GM18907 (cell line): Measurements from ENCODE around the gene APC.
"Not testable (repeated sequence)": the region's sequence is repeated elsewhere in the genome, so short reads cannot be mapped to it uniquely, and the experiment has no call there.

Experiments used
- ATAC-seq: cut with Tn5 transposase; IDR thresholded peaks from one replicate; pipeline ENCODE4 v1.9.1; 2021; ENCODE audit warnings: mild to moderate bottlenecking, moderate library complexity; ENCODE audit not compliant: unreplicated experiment

Gene APC

DNA sequence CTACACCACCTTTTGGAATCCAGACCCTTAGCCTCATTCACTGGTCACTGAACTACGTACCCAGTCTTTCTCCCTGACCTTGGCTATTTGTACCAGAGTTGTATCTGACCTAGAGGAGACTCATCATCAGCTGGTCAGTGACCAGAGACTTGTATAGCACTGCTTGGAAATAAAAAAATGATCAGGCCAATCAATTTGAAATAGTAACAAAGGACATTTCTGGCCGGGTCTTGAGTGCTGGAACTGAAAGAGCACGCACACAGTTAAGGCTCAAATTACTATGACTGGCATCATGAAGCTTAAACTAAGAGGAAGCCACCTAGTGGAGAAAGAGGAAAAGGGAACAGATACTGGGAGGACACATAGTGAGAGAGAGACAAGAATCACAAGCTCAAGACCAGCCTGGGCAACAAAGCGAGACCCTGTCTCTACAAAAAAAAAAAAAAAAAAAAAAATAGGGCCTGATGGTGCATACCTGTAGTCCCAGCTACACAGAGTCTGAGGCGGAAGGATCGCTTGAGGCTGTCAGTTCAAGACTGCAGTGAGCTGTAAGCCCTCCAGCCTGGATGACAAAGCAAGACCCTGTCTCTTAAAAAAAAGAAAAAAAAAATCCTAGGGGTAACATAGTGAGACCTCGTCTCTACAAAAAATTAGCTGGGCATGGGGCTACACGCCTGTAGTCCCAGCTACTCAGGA, 110.6 kb downstream of the APC start:
- peak; percentile 98 for ATAC-seq

DNA sequence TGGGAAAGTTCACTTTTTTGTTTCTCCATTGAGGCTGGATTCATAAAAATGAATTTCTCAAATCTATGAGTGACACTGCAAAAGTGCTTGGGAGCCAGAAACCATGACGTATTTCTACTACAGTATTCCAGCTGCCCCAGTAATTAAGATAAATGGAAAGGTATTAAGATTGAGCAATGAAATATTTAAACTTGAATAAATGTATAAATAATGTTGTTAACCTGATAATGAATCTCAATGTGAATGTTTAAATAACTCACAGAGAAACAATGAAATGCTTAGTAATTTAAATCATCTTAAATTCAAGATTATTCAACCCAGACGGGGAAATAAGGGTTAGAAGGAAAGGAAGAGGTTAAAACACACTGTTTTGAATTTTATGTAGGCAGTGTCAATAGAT, 112.2 kb downstream of the APC start:
- no peak for ATAC-seq

DNA sequence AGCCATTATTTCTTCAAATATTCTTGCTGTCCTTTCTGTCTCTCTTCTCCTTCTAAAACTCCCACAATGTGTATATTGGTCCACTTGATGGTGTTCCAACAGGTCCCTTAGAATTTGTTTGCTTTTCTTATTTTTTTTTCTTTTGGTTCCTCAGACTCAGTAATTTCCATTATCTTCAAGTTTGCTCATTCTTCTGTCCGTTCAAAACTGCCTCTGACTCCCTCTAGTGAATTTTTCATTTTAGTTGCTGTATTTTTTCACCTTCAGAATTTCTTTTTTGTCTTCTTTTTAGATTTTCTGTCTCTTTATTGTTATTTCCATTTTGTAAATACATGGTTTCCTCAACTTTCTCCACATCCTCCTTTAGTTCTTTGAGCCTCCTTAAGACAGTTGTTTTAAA, 117.0 kb downstream of the APC start:
- ATAC-seq, result no peak

DNA sequence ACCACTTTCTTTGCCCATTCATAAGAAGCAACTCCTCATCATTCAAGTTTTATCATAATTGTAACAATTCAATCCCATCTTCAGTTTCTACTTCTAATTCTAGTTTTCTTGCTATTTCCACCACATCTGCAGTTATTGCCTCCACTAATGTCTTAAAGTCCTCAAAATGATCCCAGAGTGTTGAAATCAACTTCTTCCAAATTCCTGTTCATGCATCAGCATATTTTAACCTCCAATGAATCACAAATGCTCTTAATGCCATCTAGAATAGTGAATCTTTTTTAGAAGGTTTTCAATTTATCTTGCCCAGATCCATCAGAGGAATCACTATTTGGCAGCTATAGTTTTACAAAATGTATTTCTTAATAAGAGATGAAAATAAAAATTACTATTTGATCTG, 120.2 kb downstream of the APC start:
- ATAC-seq, result no peak

DNA sequence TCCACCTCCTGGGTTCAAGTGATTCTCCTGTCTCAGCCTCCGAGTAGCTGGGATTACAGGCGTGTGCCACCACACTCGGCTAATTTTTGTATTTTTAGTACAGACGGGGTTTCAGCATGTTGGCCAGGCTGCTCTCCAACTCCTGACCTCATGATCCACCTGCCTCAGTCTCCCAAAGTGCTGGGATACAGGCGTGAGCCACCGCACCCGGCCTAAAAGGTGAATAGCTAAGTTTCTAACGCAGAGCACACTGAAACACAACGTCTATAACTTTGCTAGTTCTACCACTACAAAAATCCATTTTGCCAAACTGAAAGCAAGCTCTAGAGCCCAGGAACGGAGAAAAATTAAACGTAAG, 122.9 kb downstream of the APC start:
- not testable (repeated sequence) for ATAC-seq

DNA sequence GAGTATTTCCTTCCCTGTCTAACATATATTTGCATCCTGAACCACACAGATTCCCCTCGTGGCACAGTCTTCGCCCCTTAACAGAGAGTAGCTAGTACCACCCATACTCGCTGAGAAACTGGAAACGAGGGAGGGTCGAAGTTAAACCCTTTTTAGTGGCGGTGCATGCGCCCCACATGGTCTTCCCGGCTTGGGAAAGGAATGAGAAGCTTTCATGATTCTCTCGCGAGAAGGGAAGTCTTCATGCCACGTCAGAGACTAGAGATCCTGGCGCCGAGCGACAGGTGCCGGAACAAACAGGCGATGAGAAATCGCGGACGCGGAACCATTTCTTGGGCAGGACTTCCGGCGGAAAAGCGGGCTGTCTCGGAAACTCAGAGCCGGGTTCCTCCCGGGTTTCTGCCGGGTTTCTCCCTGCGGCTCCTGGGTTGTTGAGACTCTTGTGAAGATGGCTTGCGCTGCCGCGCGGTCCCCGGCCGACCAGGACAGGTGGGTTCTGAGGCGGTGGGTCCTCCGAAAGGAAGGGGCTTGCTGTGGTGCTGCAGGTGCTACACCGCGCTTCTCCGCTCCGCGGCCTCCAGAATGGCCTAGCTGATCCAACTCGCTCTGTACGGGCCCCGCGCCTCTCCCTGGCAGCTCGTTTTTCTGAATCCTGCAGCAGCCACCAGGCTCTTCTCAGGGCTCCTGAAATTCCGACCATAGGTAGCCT, 123.4 kb downstream of the APC start, which contains the start of gene SRP19:
SRP19 (plus strand) TSS at position 359 of the 709 bp plus-strand sequence; CDS start at position 449, 90 bp downstream.
- peak; percentile 98 for ATAC-seq

DNA sequence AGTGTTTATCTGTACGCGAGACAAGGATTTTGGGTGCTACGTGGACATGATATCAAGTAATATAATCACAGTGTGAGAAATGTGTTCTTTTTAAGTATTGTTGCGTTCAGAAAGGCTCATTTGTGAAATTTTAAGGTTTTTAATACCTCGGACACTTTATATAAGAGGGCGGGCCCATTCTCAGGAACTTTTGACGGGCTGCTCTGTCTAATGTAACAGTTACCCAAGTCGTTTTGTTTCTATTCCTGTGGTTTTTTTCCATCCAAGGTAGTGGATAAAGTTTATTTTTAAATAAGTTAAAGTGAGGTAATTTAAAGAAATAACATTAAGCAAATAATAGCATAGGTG, 123.9 kb downstream of the APC start:
- ATAC-seq, result no peak

DNA sequence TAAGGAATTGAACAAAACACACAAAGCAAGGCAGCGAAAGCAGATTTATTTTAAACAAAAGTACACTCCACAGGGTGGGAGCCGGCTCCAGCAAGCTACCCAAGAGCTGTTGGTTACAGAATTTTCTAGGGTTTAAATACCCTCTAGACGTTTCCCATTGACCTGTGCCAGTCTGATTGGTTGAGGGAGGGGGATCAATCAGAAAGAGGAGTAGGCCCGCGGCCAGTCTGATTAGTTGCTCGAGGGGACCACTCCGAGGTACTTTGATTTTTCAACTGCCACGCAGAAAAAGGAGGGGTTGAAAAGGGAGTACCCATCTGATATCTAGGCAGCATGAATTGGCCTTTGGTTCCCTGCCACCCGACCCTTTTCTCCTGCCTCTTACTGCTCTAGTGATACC, 124.4 kb downstream of the APC start:
- no peak for ATAC-seq

DNA sequence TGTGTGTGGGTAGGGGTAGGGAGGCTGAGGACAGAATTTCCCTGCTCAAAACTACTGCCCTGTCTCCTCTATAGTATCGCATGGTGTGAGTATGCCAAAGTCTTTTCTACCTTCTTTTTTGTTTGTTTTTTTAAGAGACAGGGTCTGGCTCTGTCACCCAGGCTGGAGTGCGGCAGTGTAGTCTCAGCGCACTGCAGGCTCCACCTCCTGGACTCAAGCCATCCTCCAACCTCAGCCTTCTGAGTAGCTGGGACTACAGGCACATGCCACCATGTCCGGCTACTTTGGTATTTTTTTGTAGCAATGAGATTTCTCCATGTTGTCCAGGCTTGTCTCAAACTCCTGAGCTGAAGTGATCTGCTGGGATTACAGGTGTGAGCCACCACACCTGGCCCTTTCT, 125.9 kb downstream of the APC start:
- ATAC-seq, result no peak

DNA sequence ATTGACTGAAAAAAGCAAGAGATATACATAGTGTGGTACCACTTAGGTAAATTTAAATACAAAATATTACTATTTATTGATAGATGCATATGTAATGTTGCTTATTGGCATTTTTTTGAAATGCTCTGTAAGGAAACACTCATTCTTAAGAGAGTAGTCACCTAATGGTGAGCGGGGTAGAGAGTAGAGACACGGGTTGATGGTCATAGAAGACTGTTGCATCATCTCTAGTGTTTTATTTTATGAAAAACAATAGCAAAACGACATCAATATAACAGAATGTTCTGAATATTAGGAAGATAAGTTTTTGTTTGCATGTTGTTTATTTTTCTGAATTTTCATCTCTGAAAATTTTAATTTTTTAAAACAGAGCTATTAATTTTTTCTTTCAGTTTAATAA, 127.4 kb downstream of the APC start:
- ATAC-seq, result no peak

DNA sequence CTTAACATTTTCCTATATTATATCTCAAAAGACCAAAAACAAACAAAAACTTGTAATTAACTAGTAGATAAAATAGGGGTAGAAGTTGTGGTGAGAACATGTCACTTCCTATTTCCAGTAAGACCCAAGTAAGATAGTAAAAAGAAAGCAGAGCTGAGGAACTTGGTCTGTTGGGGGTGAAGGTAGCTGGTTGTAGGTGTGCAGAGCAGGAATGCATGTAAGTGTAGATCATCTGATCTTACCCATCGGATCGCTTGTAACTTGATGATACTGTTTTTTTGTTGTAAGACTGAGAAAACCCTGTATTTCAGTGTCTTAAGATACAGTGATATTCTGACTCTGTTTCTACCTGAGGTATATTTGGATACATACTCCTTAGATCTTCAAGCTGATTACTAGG, 129.1 kb downstream of the APC start:
- no peak for ATAC-seq

DNA sequence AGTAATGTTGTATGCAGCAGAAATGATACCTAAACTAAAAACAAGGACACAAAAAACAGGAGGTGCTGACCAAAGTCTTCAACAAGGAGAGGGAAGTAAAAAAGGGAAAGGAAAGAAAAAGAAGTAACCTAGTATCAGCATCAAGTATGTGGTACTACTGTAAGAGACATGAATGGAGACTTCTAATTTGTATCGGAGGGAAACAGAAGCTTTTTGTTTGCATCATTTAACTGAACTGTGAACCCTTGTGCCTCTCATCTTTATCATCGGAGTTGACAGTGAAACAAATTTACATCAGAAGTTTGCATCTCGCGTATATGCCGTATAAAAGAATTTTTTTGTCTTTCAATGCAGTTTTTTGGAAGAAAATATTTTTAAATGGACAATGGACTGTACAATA, 129.7 kb downstream of the APC start:
- no peak for ATAC-seq

DNA sequence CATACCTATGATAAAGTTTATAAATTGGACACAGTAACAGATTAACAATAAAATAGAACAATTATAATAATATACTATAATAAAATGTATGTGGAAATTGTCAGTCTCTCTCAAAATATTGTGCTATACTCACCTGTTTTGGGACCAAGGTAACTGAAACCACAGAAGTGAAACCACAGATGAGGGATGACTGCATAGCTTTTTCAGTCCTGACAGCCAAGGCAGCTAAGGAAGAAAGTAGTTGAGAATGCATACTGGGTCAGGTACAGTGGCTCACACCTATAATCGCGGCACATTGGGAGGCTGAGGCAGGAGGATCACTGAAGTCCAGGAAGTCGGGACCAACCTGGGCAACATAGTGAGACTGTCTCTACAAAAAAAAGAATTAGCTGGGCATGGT, 132.3 kb downstream of the APC start:
- ATAC-seq, result no peak

DNA sequence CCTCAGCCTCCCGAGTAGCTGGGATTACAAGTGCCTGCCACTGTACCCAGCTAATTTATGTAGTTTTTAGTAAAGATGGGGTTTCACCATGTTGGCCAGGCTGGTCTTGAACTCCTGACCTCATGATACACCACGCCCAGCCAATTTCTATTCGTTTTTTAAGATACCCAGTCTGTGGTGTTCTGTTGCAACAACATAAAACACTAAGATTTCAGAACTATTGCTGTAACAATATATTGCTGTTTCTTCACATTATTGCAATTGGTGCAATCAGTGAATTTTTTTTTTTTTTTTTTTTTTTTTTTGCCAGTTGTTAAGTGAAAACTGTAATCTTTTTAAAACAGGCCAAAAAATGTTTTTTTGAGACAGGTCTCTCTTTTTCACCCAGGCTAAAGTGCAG, 133.3 kb downstream of the APC start:
- no peak for ATAC-seq

DNA sequence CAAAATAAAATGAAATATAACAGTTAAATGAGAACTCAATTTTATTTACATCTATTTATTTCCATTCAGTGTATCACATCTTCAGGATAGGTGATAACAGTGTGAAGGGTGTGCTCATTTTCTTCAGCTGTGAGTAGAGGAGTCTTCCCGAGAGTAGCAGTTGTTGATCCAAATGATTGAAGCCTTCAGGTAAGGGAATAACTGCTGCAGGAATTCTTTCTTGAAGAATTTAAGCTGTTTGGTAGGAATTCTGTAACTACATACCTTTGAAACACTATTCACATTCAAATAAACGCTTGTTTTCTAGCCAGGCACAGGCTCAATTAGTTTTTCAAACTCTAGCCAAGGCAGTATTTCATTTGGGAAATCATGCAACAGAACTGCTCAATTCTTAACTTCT, 138.7 kb downstream of the APC start:
- ATAC-seq, result no peak

DNA sequence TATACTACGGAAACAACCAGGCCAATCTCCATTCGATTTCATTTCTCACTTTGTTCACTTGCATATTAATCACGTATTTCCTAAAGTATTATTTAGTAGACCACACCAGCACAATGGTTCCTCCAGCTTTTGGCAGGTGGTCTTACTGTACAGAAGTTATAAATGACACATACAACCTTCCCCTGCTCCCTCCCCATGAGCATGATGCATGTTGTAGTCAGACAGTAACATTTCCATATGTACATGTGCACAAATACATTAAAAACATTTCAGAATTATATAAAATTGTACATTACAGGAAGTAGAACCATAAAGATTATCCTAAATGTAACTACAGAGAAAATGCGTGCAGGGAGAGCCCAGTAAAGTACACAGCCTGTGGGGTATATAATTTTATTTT, 140.4 kb downstream of the APC start:
- no peak for ATAC-seq

DNA sequence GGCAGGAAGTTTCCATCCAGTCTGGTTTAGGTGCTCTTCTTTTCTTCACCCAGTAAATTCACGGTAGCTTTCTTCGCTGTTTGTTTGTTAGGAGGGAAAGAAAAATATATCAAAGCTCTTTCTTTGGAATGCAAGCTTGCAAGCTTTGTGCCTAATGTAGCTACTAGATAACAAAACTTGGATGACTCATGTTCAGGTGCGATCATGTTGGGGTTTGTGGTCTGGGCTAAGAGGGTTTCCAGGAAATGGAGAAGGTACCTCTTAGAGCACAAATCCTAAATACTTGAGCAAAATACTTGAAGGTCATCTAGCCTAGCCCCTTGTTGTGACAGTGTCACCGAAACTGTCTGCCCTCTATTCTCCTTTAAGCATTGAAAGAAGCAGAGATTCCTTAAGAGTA, 141.1 kb downstream of the APC start:
- ATAC-seq, result peak; percentile 49

DNA sequence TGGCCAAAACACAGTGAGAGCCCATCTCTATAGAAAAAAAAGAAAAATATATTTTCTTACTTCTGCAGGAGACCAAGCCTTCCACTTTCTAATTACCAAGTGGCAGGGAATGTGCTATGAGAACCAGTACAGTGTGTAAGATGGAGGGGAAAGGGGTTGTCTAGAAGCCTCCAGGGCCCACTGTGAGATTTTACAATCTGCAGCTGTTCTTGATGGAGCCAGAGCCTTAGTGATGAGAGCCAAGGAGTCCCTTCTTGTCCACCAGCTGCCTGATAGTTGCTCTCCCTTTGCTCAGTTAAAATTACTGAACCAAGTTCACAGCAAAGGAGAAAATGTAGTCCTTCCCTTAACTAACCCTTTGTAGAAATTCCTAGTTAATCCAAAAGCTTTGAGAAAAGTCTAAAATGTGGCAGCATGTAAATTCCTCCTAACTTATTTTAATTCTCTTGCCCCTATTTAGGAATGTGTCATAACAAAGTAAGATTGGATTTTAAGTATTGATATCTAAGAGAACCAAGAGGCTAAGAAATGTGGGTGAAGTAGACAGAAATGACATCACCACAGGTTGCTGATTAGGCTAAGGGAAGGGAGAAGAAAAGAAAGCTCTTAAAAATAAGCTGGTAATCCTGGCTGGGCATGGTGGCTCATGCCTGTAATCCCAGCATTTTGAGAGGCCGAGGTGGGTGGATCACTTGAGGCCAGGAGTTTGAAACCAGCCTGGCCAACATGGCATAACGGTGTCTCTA, 142.7 kb downstream of the APC start:
- no peak for ATAC-seq

DNA sequence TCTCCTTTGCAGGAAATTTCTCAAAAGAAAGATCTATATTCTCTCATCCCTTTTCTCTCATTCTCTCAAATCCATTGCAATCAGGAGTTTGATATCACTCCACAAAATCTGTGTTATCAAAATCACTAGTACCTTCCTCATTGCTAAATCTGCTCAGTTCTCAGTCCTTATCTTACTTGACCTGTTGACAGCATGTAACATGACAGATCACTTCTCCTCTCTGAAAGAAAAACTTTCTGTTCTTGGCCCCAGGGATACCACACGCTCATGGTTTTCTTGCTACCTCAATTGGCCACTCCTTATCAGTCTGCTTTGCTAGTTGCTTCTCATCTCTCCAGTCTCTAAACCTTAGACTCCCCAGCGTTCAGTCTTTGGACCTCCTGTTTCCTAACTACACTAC, 145.5 kb downstream of the APC start:
- ATAC-seq, result no peak

DNA sequence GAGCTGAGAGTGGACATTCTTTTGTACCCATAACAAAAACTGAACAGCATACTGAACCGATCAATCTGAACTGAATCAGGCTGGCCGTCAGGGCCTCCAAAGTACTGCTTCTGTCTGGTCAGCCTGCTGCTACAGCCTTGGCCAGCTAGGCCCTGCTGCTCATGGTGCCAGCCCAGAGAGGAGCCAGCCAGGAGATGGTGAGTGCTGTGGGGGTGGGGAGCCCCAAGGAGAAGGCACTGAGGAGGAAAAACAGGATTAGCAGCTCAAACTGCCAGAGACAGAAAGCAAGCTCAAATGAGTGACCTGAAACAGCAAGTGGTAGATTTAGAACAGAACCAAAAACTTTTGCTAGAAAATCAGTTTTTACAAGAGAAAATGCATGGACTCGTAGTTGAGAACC, 147.3 kb downstream of the APC start:
- no peak for ATAC-seq

DNA sequence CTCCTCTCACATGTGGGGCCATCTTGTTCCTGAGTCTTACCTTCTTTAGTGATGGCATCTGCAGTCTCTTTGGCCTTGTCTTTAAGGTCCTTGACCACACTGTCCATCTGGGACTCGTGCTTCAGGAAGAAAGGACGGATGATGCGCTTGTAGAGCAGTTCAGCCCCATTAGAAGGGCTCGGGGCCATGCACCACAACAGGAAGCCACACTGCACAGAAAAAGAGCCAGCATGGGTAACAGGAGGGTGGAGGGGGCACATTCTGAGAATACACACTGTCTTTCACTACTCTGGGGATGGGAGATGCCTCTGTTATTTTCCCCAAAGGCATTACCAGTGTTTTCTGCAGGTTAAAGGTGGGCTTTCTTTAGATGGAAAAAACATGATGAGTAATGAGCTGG, 149.3 kb downstream of the APC start:
- ATAC-seq, result no peak

DNA sequence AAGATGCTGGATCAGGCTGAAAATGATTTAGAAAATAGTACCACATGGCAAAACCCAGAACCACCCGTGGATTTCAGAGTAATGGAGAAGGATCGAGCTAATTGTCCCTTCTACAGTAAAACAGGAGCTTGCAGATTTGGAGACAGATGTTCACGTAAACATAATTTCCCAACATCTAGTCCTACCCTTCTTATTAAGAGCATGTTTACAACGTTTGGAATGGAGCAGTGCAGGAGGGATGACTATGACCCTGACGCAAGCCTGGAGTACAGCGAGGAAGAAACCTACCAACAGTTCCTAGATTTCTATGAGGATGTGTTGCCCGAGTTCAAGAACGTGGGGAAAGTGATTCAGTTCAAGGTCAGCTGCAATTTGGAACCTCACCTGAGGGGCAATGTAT, 154.4 kb downstream of the APC start:
- ATAC-seq, result not testable (repeated sequence)
